HepG2 (cell line): ENCODE measurements around the gene ATP6V0E2. TPM values are rescaled to one million over a fixed set of nuclear protein-coding genes. Genes with fewer than 3 reads are reported as not detected.

Experiments
- HNF4G ChIP-seq, 2 experiments: sonication (generic) in 1 of 2; formaldehyde crosslinking in 1 of 2; IDR thresholded peaks; 2 replicates each; pipeline versions ENCODE4 v1.4.0 to v1.6.1; 2011 to 2020; ENCODE audit warnings: borderline replicate concordance in 2 of 2, low read depth in 2 of 2, mild to moderate bottlenecking in 2 of 2, low read length in 1 of 2, missing genetic modification reagents in 1 of 2, moderate library complexity in 1 of 2
- HNRNPK ChIP-seq: fragments of 200-400 bp; formaldehyde crosslinking; IDR thresholded peaks from 2 replicates; pipeline ENCODE4 v1.6.1; 2018; ENCODE audit warnings: low read length, low read depth, moderate library complexity, mild to moderate bottlenecking; ENCODE audit not compliant: poor library complexity, severe bottlenecking
- HOXA7 ChIP-seq: sonication (generic); formaldehyde crosslinking; IDR thresholded peaks from 2 replicates; pipeline ENCODE4 v1.8.1; 2022; ENCODE audit warnings: mild to moderate bottlenecking, missing genetic modification reagents, moderate library complexity
- IKZF1 ChIP-seq: fragments of 450-650 bp; IDR thresholded peaks from 2 replicates; pipeline ENCODE4 v1.7.1; 2016
- KMT2B ChIP-seq: IDR thresholded peaks from 2 replicates; pipeline ENCODE4 v1.6.1; 2016; ENCODE audit warnings: missing genetic modification reagents, missing compliant biosample characterization
- MZF1 ChIP-seq: sonication (generic); formaldehyde crosslinking; IDR thresholded peaks from 2 replicates; pipeline ENCODE4 v1.8.1; 2023; ENCODE audit warnings: mild to moderate bottlenecking, missing genetic modification reagents, borderline replicate concordance
- POGZ ChIP-seq: sonication (generic); formaldehyde crosslinking; IDR thresholded peaks from 2 replicates; pipeline ENCODE4 v1.4.0; 2020; ENCODE audit warnings: mild to moderate bottlenecking, missing genetic modification reagents
- RARA ChIP-seq: IDR thresholded peaks from 2 replicates; pipeline ENCODE4 v1.6.1; 2016; ENCODE audit warnings: missing genetic modification reagents, missing compliant biosample characterization
- SALL1 ChIP-seq: sonication (generic); formaldehyde crosslinking; IDR thresholded peaks from 2 replicates; pipeline ENCODE4 v1.8.0; 2022; ENCODE audit warnings: mild to moderate bottlenecking, missing genetic modification reagents
- SNAI1 ChIP-seq: sonication (generic); formaldehyde crosslinking; IDR thresholded peaks from 2 replicates; pipeline ENCODE4 v1.5.0; 2020; ENCODE audit warnings: mild to moderate bottlenecking, missing genetic modification reagents, borderline replicate concordance
- ZNF30 ChIP-seq: sonication (generic); formaldehyde crosslinking; IDR thresholded peaks from 2 replicates; pipeline ENCODE4 v1.5.0; 2020; ENCODE audit warnings: mild to moderate bottlenecking, missing genetic modification reagents
- ZNF44 ChIP-seq: sonication (generic); formaldehyde crosslinking; IDR thresholded peaks from 2 replicates; pipeline ENCODE4 v1.5.1; 2020; ENCODE audit warnings: mild to moderate bottlenecking, missing genetic modification reagents
- ZNF569 ChIP-seq: sonication (generic); formaldehyde crosslinking; IDR thresholded peaks from 2 replicates; pipeline ENCODE4 v1.5.0; 2020; ENCODE audit warnings: mild to moderate bottlenecking, missing genetic modification reagents, moderate library complexity, borderline replicate concordance
- ZNF7 ChIP-seq: IDR thresholded peaks from 2 replicates; pipeline ENCODE4 v1.6.1; 2016; ENCODE audit warnings: missing biosample characterization, missing genetic modification reagents
- polyA plus RNA-seq, 8 experiments: library from polyadenylated mRNA; depleted of rRNA in 3 of 8; stranded (reverse) in 7 of 8; unstranded in 1 of 8; fragments of >200 nt; fragmentation: Illumina TruSeq in 4 of 8; extraction: Trizol in 4 of 8; gene quantifications; 2 replicates each; pipeline versions ENCODE4 v1.2.1 to v1.2.3, GENCODE V29; 2011 to 2016; ENCODE audit warnings: low read depth in 4 of 8, missing spikeins in 1 of 8, mixed read lengths in 1 of 8; ENCODE audit not compliant: insufficient read depth in 1 of 8
- total RNA-seq, 5 experiments: library from RNA; depleted of rRNA; stranded (reverse); fragments of >200 nt; fragmentation: Illumina TruSeq; extraction: Trizol; gene quantifications; 2 replicates each; pipeline ENCODE4 v1.2.3, GENCODE V29; 2016; ENCODE audit warnings: low read depth in 1 of 5
- TF ChIP-seq, protein P1 (sequence below): sonication (generic); formaldehyde crosslinking; IDR thresholded peaks from 2 replicates; pipeline ENCODE4 v1.4.0; 2020; ENCODE audit warnings: missing genetic modification reagents
- TF ChIP-seq, protein P2 (sequence below): sonication (generic); formaldehyde crosslinking; IDR thresholded peaks from 2 replicates; pipeline ENCODE4 v1.5.0; 2020; ENCODE audit warnings: missing genetic modification reagents
- TF ChIP-seq, protein P3 (sequence below): sonication (generic); formaldehyde crosslinking; IDR thresholded peaks from one replicate; pipeline ENCODE4 v1.5.1; 2020; ENCODE audit warnings: mild to moderate bottlenecking, missing genetic modification reagents; ENCODE audit errors: not compliant biosample characterization
- TF ChIP-seq, protein P4 (sequence below): IDR thresholded peaks from 2 replicates; pipeline ENCODE4 v1.6.1; 2016; ENCODE audit warnings: missing genetic modification reagents, missing compliant biosample characterization

ATP6V0E2 gene
- total and polyA plus RNA-seq, 2 of the 13 experiments (the other 11 are each of a cell fraction or from before 2014, with no cell fraction given), result 36.8 to 203 TPM

DNA sequence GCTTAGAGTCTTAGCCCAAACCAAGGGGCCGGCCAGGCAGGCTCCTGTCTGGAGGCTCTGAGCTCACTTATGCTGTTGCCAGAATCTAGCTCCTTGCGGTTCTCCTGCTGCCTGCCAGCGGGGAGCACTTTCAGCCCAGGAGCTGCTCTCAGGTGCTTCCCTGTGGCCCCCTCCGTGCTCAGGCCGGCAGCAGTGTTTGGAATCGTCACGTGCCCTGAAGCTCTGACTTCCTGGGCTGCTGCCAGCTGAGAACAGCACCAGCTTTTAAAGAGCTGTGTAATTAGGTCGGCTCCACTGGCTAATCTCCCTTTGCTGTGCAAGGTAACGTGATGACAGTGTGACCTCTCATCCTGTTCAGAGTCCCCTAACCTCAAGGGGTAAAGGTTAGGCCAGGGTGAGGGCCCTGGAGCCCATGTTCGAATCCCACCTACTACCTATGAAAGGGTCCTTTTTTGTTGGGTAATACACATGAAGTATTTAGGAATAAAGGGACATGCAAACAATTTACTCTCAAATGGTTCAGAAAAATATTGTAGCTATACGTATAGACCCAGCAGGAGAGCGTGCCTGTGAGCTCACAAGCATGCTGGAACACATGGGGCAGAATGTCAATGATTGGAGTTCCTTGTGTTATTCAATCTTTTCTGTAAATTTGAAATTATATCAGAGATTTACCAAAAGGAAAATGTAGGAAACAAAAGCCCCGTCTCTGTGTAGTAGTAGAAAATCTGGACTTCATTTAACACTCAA, 19.0 kb upstream of the ATP6V0E2 start (continued):
- TF ChIP-seq, protein P1, sequence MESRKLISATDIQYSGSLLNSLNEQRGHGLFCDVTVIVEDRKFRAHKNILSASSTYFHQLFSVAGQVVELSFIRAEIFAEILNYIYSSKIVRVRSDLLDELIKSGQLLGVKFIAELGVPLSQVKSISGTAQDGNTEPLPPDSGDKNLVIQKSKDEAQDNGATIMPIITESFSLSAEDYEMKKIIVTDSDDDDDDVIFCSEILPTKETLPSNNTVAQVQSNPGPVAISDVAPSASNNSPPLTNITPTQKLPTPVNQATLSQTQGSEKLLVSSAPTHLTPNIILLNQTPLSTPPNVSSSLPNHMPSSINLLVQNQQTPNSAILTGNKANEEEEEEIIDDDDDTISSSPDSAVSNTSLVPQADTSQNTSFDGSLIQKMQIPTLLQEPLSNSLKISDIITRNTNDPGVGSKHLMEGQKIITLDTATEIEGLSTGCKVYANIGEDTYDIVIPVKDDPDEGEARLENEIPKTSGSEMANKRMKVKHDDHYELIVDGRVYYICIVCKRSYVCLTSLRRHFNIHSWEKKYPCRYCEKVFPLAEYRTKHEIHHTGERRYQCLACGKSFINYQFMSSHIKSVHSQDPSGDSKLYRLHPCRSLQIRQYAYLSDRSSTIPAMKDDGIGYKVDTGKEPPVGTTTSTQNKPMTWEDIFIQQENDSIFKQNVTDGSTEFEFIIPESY (CRISPR knock-in tag), result 0 out of 2 replicates have a peak, but pooled peaks have one; percentile 4
- TF ChIP-seq HNF4G (IDR thresholded peaks at IDR 0.05; ENCODE audit: borderline replicate concordance, low read depth, low read length), result peak; percentile 75
- 0 out of 2 replicates have a peak, but pooled peaks have one; percentile 30 for TF ChIP-seq HNF4G (CRISPR knock-in tag; IDR thresholded peaks at IDR 0.05; ENCODE audit: borderline replicate concordance, low read depth)
- TF ChIP-seq, protein P2, sequence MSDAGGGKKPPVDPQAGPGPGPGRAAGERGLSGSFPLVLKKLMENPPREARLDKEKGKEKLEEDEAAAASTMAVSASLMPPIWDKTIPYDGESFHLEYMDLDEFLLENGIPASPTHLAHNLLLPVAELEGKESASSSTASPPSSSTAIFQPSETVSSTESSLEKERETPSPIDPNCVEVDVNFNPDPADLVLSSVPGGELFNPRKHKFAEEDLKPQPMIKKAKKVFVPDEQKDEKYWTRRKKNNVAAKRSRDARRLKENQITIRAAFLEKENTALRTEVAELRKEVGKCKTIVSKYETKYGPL, result no peak
- TF ChIP-seq, protein P3, sequence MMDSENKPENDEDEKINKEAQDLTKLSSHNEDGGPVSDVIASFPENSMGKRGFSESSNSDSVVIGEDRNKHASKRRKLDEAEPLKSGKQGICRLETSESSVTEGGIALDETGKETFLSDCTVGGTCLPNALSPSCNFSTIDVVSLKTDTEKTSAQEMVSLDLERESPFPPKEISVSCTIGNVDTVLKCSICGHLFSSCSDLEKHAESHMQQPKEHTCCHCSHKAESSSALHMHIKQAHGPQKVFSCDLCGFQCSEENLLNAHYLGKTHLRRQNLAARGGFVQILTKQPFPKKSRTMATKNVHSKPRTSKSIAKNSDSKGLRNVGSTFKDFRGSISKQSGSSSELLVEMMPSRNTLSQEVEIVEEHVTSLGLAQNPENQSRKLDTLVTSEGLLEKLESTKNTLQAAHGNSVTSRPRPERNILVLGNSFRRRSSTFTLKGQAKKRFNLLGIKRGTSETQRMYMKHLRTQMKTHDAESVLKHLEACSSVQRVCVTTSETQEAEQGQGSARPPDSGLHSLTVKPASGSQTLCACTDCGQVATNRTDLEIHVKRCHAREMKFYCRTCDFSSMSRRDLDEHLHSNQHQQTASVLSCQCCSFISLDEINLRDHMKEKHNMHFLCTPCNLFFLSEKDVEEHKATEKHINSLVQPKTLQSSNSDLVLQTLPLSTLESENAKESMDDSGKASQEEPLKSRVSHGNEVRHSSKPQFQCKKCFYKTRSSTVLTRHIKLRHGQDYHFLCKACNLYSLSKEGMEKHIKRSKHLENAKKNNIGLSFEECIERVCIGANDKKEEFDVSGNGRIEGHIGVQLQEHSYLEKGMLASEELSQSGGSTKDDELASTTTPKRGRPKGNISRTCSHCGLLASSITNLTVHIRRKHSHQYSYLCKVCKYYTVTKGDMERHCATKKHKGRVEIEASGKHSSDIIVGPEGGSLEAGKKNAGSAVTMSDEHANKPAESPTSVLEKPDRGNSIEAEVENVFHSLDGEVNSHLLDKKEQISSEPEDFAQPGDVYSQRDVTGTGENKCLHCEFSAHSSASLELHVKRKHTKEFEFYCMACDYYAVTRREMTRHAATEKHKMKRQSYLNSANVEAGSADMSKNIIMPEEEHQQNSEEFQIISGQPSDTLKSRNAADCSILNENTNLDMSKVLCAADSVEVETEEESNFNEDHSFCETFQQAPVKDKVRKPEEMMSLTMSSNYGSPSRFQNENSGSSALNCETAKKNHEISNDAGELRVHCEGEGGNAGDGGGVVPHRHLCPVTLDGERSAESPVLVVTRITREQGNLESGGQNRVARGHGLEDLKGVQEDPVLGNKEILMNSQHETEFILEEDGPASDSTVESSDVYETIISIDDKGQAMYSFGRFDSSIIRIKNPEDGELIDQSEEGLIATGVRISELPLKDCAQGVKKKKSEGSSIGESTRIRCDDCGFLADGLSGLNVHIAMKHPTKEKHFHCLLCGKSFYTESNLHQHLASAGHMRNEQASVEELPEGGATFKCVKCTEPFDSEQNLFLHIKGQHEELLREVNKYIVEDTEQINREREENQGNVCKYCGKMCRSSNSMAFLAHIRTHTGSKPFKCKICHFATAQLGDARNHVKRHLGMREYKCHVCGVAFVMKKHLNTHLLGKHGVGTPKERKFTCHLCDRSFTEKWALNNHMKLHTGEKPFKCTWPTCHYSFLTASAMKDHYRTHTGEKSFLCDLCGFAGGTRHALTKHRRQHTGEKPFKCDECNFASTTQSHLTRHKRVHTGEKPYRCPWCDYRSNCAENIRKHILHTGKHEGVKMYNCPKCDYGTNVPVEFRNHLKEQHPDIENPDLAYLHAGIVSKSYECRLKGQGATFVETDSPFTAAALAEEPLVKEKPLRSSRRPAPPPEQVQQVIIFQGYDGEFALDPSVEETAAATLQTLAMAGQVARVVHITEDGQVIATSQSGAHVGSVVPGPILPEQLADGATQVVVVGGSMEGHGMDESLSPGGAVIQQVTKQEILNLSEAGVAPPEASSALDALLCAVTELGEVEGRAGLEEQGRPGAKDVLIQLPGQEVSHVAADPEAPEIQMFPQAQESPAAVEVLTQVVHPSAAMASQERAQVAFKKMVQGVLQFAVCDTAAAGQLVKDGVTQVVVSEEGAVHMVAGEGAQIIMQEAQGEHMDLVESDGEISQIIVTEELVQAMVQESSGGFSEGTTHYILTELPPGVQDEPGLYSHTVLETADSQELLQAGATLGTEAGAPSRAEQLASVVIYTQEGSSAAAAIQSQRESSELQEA (CRISPR knock-in tag), result no peak
- no peak for TF ChIP-seq ZNF44 (CRISPR knock-in tag)
- no peak for TF ChIP-seq HOXA7 (CRISPR knock-in tag)
- TF ChIP-seq HNRNPK, result no peak
- peak; percentile 52; the same call in 1 of the 2 replicates for TF ChIP-seq RARA (CRISPR knock-in tag)
- TF ChIP-seq IKZF1, result no peak
- TF ChIP-seq POGZ, result no peak
- TF ChIP-seq, protein P4, sequence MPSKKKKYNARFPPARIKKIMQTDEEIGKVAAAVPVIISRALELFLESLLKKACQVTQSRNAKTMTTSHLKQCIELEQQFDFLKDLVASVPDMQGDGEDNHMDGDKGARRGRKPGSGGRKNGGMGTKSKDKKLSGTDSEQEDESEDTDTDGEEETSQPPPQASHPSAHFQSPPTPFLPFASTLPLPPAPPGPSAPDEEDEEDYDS (CRISPR knock-in tag), result no peak
- TF ChIP-seq ZNF569 (CRISPR knock-in tag), result no peak
- TF ChIP-seq ZNF30, result no peak
- no peak for TF ChIP-seq KMT2B (CRISPR knock-in tag)
- no peak for TF ChIP-seq ZNF7 (CRISPR knock-in tag)
- no peak for TF ChIP-seq SNAI1
- no peak for TF ChIP-seq MZF1 (CRISPR knock-in tag)
- TF ChIP-seq SALL1 (CRISPR knock-in tag), result no peak
